ENCODE data around the gene SDCBP2.

SDCBP2 gene

DNA sequence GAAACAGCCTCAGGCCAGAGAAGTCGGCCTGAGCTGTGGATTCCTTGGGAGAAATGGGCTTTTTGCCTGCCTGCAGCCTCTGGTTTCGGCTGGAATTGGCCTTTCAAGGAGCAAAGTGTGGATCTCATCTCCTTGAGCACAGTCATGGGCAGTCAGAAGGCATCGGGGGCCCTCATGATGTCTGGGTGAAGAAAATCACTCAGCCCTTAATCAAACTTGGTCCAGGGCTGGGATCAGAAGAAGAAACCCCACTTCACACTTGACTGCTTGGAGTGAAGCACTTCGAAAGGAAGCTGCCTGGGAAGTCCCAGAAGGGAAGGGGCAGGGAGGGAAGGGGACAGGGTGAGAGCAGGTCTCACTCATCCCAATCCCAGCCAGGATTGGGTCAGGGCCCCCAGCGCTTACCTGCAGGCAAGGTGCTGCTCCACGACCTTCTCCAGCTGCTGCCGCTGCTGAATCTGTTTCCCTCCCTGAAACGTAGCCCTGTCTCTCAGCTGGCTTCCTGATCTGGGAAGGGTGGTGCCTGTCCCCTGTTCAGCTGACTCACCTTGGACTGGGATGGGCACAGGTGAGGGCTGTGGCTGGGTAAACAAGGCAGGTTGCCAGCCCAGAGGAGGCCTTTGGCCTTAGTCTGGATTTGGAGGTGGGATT lies at the start of gene SDCBP2:
Gene SDCBP2 (minus strand): TSS at position 460 of the 651 bp plus-strand sequence. CDS start 8,723 bp downstream, outside the sequence.
- no peaks in the 10 kb centered on the region for H3K36me3 ChIP-seq (ENCODE audit: control insufficient read depth, low read depth, low read length)
- H3K9me3 ChIP-seq (ENCODE audit: control insufficient read depth, low read depth, low read length), result no peaks in the 10 kb centered on the region
- H3K27ac ChIP-seq (ENCODE audit: low read length), result no peak within 1 kb of the TSS
- H3K4me3 ChIP-seq (ENCODE audit: low read length), result no peak within 1 kb of the TSS
- H3K4me1 ChIP-seq (ENCODE audit: control insufficient read depth, low read depth, low read length), result peaks cover 11% of the 10 kb centered on the region
- H3K27me3 ChIP-seq (ENCODE audit: control insufficient read depth, insufficient read depth, low read length), result no peaks in the 10 kb centered on the region
- no peak within 1 kb of the TSS for H3K9ac ChIP-seq (ENCODE audit: low read length)

- H3K9ac ChIP-seq (ENCODE audit: low read length), result no peak overlapping the region
Measured at GRCh38 chr20:1378735-1379125, 49.8 kb upstream of the SDCBP2 start.

DNA sequence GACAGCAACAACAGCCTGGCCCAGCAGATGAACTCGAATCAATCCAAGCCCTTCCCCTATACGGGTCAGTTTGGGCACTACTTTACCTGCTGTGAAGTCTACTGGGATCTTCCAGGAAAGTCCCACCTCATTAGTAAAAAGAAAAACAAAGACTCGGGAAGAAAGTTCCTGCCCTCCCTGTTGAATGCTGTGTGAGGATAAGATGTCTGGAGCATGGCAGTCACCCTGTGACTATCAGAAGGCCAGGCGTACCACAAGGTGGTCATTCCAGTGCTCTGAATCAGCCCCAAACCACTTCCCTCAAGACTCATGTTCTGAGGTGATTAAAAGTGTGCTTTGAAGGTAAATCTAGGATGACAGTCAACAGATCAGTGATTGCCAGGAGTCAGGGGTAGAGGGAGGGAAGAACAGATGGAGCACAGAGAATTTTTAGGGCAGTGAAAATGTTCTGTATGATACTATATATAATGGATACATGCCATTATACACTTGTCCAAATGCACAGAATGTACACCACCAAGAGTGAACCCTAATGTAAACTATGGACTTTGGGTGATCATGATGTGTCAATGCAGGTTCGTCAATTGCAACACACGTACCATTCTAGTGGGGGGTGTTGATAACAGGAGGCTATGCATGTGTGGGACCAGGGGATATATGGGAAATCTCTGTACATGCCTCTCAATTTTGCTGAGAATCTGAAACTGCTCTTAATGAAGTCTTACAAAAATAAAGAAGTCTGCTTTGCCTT lies 49.2 kb upstream of the SDCBP2 start:
- no peaks in the 10 kb centered on the region for H3K27me3 ChIP-seq (ENCODE audit: control insufficient read depth, insufficient read depth, low read length)
- peaks cover 5% of the 10 kb centered on the region for H3K4me1 ChIP-seq (ENCODE audit: control insufficient read depth, low read depth, low read length)
- no peak overlapping the region for H3K4me3 ChIP-seq (ENCODE audit: low read length)
- H3K27ac ChIP-seq (ENCODE audit: low read length), result no peak overlapping the region
- no peaks in the 10 kb centered on the region for H3K9me3 ChIP-seq (ENCODE audit: control insufficient read depth, low read depth, low read length)
- H3K9ac ChIP-seq (ENCODE audit: low read length), result no peak overlapping the region
- peaks cover 19% of the 10 kb centered on the region for H3K36me3 ChIP-seq (ENCODE audit: control insufficient read depth, low read depth, low read length)

More at GRCh38 chr20:1378735-1379125, 49.8 kb upstream of the SDCBP2 start:
- Histone ChIP-seq H3K9me3 (ENCODE audit: control insufficient read depth, low read depth, low read length) (no peaks in the 10 kb centered on the region), H3K27ac (ENCODE audit: low read length) (no peak overlapping the region), H3K36me3 (ENCODE audit: control insufficient read depth, low read depth, low read length) (peaks cover 13% of the 10 kb centered on the region), H3K27me3 (ENCODE audit: control insufficient read depth, insufficient read depth, low read length) (no peaks in the 10 kb centered on the region), H3K4me1 (ENCODE audit: control insufficient read depth, low read depth, low read length) (peaks cover 5% of the 10 kb centered on the region), H3K4me3 (ENCODE audit: low read length) (no peak overlapping the region)

- H3K27ac ChIP-seq (ENCODE audit: low read length), result no peak overlapping the region
- H3K4me3 ChIP-seq (ENCODE audit: low read length), result no peak overlapping the region
- H3K9me3 ChIP-seq (ENCODE audit: control insufficient read depth, low read depth, low read length), result no peaks in the 10 kb centered on the region
- peaks cover 5% of the 10 kb centered on the region for H3K4me1 ChIP-seq (ENCODE audit: control insufficient read depth, low read depth, low read length)
- H3K36me3 ChIP-seq (ENCODE audit: control insufficient read depth, low read depth, low read length), result peaks cover 24% of the 10 kb centered on the region
- H3K27me3 ChIP-seq (ENCODE audit: control insufficient read depth, insufficient read depth, low read length), result no peaks in the 10 kb centered on the region
- H3K9ac ChIP-seq (ENCODE audit: low read length), result no peak overlapping the region
Measured at GRCh38 chr20:1377341-1377871, 48.5 kb upstream of the SDCBP2 start.

- no peaks in the 10 kb centered on the region for H3K27me3 ChIP-seq (ENCODE audit: control insufficient read depth, insufficient read depth, low read length)
- H3K27ac ChIP-seq (ENCODE audit: low read length), result no peak overlapping the region
Measured at GRCh38 chr20:1376408-1377270, 47.7 kb upstream of the SDCBP2 start.

DNA sequence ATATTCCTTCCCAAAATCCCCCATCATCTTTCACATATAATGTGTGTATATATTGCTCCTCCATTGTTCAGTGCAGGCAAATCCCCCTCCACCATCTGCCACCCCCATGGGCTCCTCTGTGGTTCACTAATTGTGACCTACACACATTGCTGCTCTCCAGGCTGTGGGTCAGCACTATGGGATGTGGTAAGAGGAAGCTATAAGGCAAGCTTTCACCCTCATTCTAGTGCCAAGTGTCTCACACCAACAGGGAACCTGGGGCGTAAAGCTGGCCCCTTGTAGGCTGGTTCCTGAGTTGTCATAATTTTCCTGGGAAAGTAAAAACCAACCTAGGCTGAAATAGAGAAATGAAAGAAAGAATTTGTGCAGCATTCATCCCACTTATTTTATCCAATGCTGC lies 47.1 kb upstream of the SDCBP2 start:
- Histone ChIP-seq H3K4me3 (ENCODE audit: low read length) (no peak overlapping the region), H3K9me3 (ENCODE audit: control insufficient read depth, low read depth, low read length) (no peaks in the 10 kb centered on the region), H3K4me1 (ENCODE audit: control insufficient read depth, low read depth, low read length) (peaks cover 5% of the 10 kb centered on the region), H3K9ac (ENCODE audit: low read length) (no peak overlapping the region), H3K27me3 (ENCODE audit: control insufficient read depth, insufficient read depth, low read length) (no peaks in the 10 kb centered on the region), H3K27ac (ENCODE audit: low read length) (no peak overlapping the region), H3K36me3 (ENCODE audit: control insufficient read depth, low read depth, low read length) (peaks cover 37% of the 10 kb centered on the region)

More at GRCh38 chr20:1376408-1377270, 47.7 kb upstream of the SDCBP2 start:
- H3K4me3 ChIP-seq (ENCODE audit: low read length), result no peak overlapping the region
- peaks cover 5% of the 10 kb centered on the region for H3K4me1 ChIP-seq (ENCODE audit: control insufficient read depth, low read depth, low read length)
- H3K9me3 ChIP-seq (ENCODE audit: control insufficient read depth, low read depth, low read length), result no peaks in the 10 kb centered on the region
- H3K9ac ChIP-seq (ENCODE audit: low read length), result no peak overlapping the region
- H3K36me3 ChIP-seq (ENCODE audit: control insufficient read depth, low read depth, low read length), result peaks cover 31% of the 10 kb centered on the region

DNA sequence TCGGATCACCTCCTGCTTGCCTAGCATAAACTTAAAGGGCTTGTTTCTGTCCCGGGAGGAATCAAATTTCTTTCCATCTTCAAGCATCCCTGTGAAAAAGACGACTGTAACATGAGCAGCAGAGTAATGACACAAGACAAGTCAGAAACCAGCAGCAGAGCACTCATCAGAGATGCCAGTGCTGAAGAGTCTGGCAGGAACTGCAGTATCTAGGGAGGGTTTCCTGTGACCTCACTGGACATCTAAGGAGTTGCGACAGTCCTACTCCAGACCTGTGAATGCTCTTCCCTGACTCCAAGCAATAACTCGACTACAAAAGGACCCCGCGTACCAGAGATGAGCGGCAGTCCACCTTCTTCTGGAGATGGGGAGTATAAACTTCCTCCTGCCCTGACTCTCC lies 46.6 kb upstream of the SDCBP2 start:
- Histone ChIP-seq H3K36me3 (ENCODE audit: control insufficient read depth, low read depth, low read length) (peaks cover 41% of the 10 kb centered on the region), H3K27ac (ENCODE audit: low read length) (no peak overlapping the region), H3K4me3 (ENCODE audit: low read length) (no peak overlapping the region), H3K9me3 (ENCODE audit: control insufficient read depth, low read depth, low read length) (no peaks in the 10 kb centered on the region), H3K27me3 (ENCODE audit: control insufficient read depth, insufficient read depth, low read length) (no peaks in the 10 kb centered on the region), H3K4me1 (ENCODE audit: control insufficient read depth, low read depth, low read length) (peaks cover 5% of the 10 kb centered on the region), H3K9ac (ENCODE audit: low read length) (no peak overlapping the region)

- Histone ChIP-seq H3K36me3 (ENCODE audit: control insufficient read depth, low read depth, low read length) (peaks cover 45% of the 10 kb centered on the region), H3K27ac (ENCODE audit: low read length) (no peak overlapping the region), H3K4me1 (ENCODE audit: control insufficient read depth, low read depth, low read length) (peaks cover 5% of the 10 kb centered on the region), H3K9me3 (ENCODE audit: control insufficient read depth, low read depth, low read length) (no peaks in the 10 kb centered on the region), H3K4me3 (ENCODE audit: low read length) (no peak overlapping the region), H3K27me3 (ENCODE audit: control insufficient read depth, insufficient read depth, low read length) (no peaks in the 10 kb centered on the region), H3K9ac (ENCODE audit: low read length) (no peak overlapping the region)
Measured at GRCh38 chr20:1374246-1374645, 45.3 kb upstream of the SDCBP2 start.

GRCh38 chr20:1373614-1374013 lies 44.7 kb upstream of the SDCBP2 start:
- H3K27ac ChIP-seq (ENCODE audit: low read length), result no peak overlapping the region
- peaks cover 45% of the 10 kb centered on the region for H3K36me3 ChIP-seq (ENCODE audit: control insufficient read depth, low read depth, low read length)
- H3K4me3 ChIP-seq (ENCODE audit: low read length), result no peak overlapping the region
- H3K9ac ChIP-seq (ENCODE audit: low read length), result no peak overlapping the region
- no peaks in the 10 kb centered on the region for H3K27me3 ChIP-seq (ENCODE audit: control insufficient read depth, insufficient read depth, low read length)
- peaks cover 5% of the 10 kb centered on the region for H3K4me1 ChIP-seq (ENCODE audit: control insufficient read depth, low read depth, low read length)
- H3K9me3 ChIP-seq (ENCODE audit: control insufficient read depth, low read depth, low read length), result no peaks in the 10 kb centered on the region

DNA sequence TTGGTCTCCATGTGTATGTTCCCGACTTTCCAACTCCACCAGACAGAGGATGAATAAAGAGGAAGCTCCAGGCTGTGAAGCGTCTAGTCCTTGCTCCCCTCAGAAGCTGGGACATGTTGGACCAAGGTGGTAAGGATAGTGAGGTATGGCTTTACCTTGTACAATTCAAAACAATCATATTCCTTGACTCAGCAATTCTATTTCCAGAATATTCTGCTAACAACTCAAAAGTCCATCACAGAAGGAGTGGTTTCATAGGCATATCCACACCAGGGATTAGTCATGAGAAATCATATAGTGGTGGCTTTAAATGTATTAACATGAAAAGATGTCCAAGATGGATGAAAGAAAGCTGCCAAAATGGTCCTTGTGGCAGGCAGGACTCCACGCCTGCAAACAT lies 44.1 kb upstream of the SDCBP2 start:
- H3K27me3 ChIP-seq (ENCODE audit: control insufficient read depth, insufficient read depth, low read length), result no peaks in the 10 kb centered on the region
- H3K36me3 ChIP-seq (ENCODE audit: control insufficient read depth, low read depth, low read length), result peaks cover 45% of the 10 kb centered on the region
- no peaks in the 10 kb centered on the region for H3K9me3 ChIP-seq (ENCODE audit: control insufficient read depth, low read depth, low read length)
- H3K27ac ChIP-seq (ENCODE audit: low read length), result no peak overlapping the region
- no peak overlapping the region for H3K4me3 ChIP-seq (ENCODE audit: low read length)
- peaks cover 1% of the 10 kb centered on the region for H3K4me1 ChIP-seq (ENCODE audit: control insufficient read depth, low read depth, low read length)
- H3K9ac ChIP-seq (ENCODE audit: low read length), result no peak overlapping the region

DNA sequence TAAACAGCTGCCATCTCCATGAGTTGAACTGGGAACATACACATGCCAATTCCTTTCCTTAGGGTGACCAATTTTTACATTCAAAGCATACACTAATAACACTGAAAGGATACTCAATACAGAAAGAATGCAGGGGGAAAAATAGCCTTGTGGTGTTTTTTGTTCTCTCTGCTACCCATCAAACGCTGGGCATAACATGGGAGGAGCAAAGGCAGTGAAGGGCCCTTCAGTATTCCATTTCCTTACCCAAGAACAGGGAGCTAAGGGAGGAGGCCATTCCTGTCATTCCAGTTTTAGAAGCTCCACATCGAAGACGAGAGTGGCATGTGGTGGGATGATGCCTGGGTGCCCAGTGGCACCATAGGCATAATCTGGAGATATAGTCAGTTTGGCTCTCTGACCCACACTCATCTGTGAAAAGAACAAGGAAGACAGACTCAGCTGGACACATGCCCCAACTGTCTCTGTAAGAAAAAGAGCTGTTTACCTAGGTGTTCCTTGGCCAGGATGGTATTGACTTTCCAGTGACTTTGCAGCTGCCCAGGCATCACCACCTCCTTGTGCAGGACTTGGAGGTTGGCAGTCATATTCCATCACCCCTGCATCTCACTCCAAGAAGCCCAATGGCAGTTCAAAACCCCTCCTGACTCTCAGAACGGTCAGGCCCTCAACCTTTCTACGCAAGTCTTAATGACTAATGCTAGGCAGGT lies 43.0 kb upstream of the SDCBP2 start:
- Histone ChIP-seq H3K4me1 (ENCODE audit: control insufficient read depth, low read depth, low read length) (no peaks in the 10 kb centered on the region), H3K27ac (ENCODE audit: low read length) (no peak overlapping the region), H3K27me3 (ENCODE audit: control insufficient read depth, insufficient read depth, low read length) (no peaks in the 10 kb centered on the region), H3K4me3 (ENCODE audit: low read length) (no peak overlapping the region), H3K36me3 (ENCODE audit: control insufficient read depth, low read depth, low read length) (peaks cover 45% of the 10 kb centered on the region), H3K9me3 (ENCODE audit: control insufficient read depth, low read depth, low read length) (no peaks in the 10 kb centered on the region), H3K9ac (ENCODE audit: low read length) (no peak overlapping the region)

Measured in iPS-18a (cell line).